ENCODE data around the gene MRPL27. TPM values are rescaled to one million over a fixed set of nuclear protein-coding genes. Genes with fewer than 3 reads are reported as not detected.

Gene MRPL27
- total RNA-seq, 1 donor from 2014 or later, result 83.3 TPM

GRCh38 chr17:50318501-50319285 lies 54.3 kb downstream of the MRPL27 start:
- DNase-seq, result no peak
- Mint-ChIP-seq H3K36me3 (ENCODE audit: low read depth) (no peaks in the 10 kb centered on the region), H3K9me3 (no peaks in the 10 kb centered on the region), H3K27me3 (peaks cover 2% of the 10 kb centered on the region), H3K4me1 (no peaks in the 10 kb centered on the region), H3K27ac (no peak overlapping the region), H3K4me3 (no peak overlapping the region)
- intact Hi-C loops (cut with micrococcal nuclease), result no loop called here

Other genes with a start within 250 kb of the MRPL27 start
- gene SAMD14, start 243.0 kb downstream of the MRPL27 start, total RNA-seq, result 1.0 and 1.2 TPM in 2 replicates
- 90.1 and 91.3 TPM in 2 replicates for gene PPP1R9B, start 222.5 kb downstream of the MRPL27 start, total RNA-seq
- gene SGCA, start 207.2 kb downstream of the MRPL27 start, total RNA-seq, result 0.30 TPM in 1 of 2 replicates, not detected in the other
- 1.6 and 2.0 TPM in 2 replicates for gene COL1A1, start 171.6 kb downstream of the MRPL27 start, total RNA-seq
- 0.44 and 0.47 TPM in 2 replicates for gene TMEM92, start 98.7 kb downstream of the MRPL27 start, total RNA-seq
- 65.3 and 66.5 TPM in 2 replicates for gene XYLT2, start 27.1 kb downstream of the MRPL27 start, total RNA-seq
- 30.7 and 35.4 TPM in 2 replicates for gene EME1, start within 50 bp of the MRPL27 start, total RNA-seq
- gene LRRC59, start 24.3 kb upstream of the MRPL27 start, total RNA-seq, result 113 and 117 TPM in 2 replicates
- 13.6 and 16.5 TPM in 2 replicates for gene ACSF2, start 53.0 kb upstream of the MRPL27 start, total RNA-seq
- gene CHAD, start 95.7 kb upstream of the MRPL27 start, total RNA-seq, result not detected in 2 replicates
- gene RSAD1, start 105.7 kb upstream of the MRPL27 start, total RNA-seq, result 53.6 and 61.2 TPM in 2 replicates
- gene MYCBPAP, start 135.3 kb upstream of the MRPL27 start, total RNA-seq, result 3.5 TPM in 2 replicates
- not detected in 2 replicates for gene EPN3, start 159.6 kb upstream of the MRPL27 start, total RNA-seq
- 21.6 and 22.4 TPM in 2 replicates for gene SPATA20, start 174.0 kb upstream of the MRPL27 start, total RNA-seq
- gene CACNA1G, start 187.5 kb upstream of the MRPL27 start, total RNA-seq, result 0.07 TPM in 1 of 2 replicates, not detected in the other

Measured in activated CD4-positive, alpha-beta T cell treated with anti-CD3 and anti-CD28 coated beads, Interleukin-2, amount 10 ng/mL, durations not matched to agents 24 days and 14 days (primary cell).